ENCODE data around the gene LDHAL6A. TPM values are rescaled to one million over a fixed set of nuclear protein-coding genes. Genes with fewer than 3 reads are reported as not detected.

LDHAL6A gene
- polyA plus RNA-seq, 1 donor from 2014 or later, result not detected

GRCh38 chr11:18429332-18429731 is 26.3 kb upstream of the LDHAL6A start:
- Histone ChIP-seq H3F3A (ENCODE audit: insufficient read depth, low read length, poor library complexity, severe bottlenecking) (no peaks in the 10 kb centered on the region), H3K4me3 (ENCODE audit: low read length) (no peak overlapping the region), H3K36me3 (ENCODE audit: insufficient read depth, low read length) (no peaks in the 10 kb centered on the region), H2AFZ (ENCODE audit: low read depth, low read length) (no peak overlapping the region), H3K9me2 (ENCODE audit: insufficient read depth, low read length) (no peaks in the 10 kb centered on the region), H3K9ac (ENCODE audit: low read length) (no peak overlapping the region), H3K4me2 (ENCODE audit: low read length) (no peak overlapping the region), H3K79me2 (replicated peaks; ENCODE audit: insufficient read depth, low read length) (no peaks in the 10 kb centered on the region), H3K27me3 (ENCODE audit: insufficient read depth, low read depth, low read length) (no peaks in the 10 kb centered on the region), H3K9me3 (ENCODE audit: low read length) (no peaks in the 10 kb centered on the region), H4K20me1 (ENCODE audit: insufficient read depth) (no peaks in the 10 kb centered on the region), H3K27ac (ENCODE audit: low read length) (no peak overlapping the region)
- no peak for TF ChIP-seq POLR2AphosphoS5 (IDR thresholded peaks at IDR 0.05)
- TF ChIP-seq EP300 (conservative IDR thresholded peaks at IDR 0.05; ENCODE audit: poor library complexity, severe bottlenecking), result no peak
- TF ChIP-seq MXI1 (conservative IDR thresholded peaks at IDR 0.05; ENCODE audit: poor library complexity, severe bottlenecking), result no peak
- no peak for TF ChIP-seq CTCF (IDR thresholded peaks at IDR 0.05; ENCODE audit: poor library complexity, severe bottlenecking)

GRCh38 chr11:18438691-18439090 is 17.0 kb upstream of the LDHAL6A start:
- Histone ChIP-seq H2AFZ (ENCODE audit: low read depth, low read length) (no peak overlapping the region), H3K4me2 (ENCODE audit: low read length) (no peak overlapping the region), H3K9ac (ENCODE audit: low read length) (no peak overlapping the region), H3K27ac (ENCODE audit: low read length) (no peak overlapping the region), H3K9me2 (ENCODE audit: insufficient read depth, low read length) (no peaks in the 10 kb centered on the region), H3K9me3 (ENCODE audit: low read length) (no peaks in the 10 kb centered on the region), H3K4me3 (ENCODE audit: low read length) (no peak overlapping the region), H4K20me1 (ENCODE audit: insufficient read depth) (no peaks in the 10 kb centered on the region), H3K79me2 (replicated peaks; ENCODE audit: insufficient read depth, low read length) (no peaks in the 10 kb centered on the region), H3K36me3 (ENCODE audit: insufficient read depth, low read length) (no peaks in the 10 kb centered on the region), H3F3A (ENCODE audit: insufficient read depth, low read length, poor library complexity, severe bottlenecking) (no peaks in the 10 kb centered on the region), H3K27me3 (ENCODE audit: insufficient read depth, low read depth, low read length) (no peaks in the 10 kb centered on the region)
- TF ChIP-seq SMC3 (conservative IDR thresholded peaks at IDR 0.05; ENCODE audit: poor library complexity) (no peak), TAF1 (IDR thresholded peaks at IDR 0.05; ENCODE audit: low read depth) (no peak), POLR2AphosphoS5 (IDR thresholded peaks at IDR 0.05) (no peak), EP300 (conservative IDR thresholded peaks at IDR 0.05; ENCODE audit: poor library complexity, severe bottlenecking) (no peak), REST (IDR thresholded peaks at IDR 0.05; ENCODE audit: borderline replicate concordance) (no peak)

DNA sequence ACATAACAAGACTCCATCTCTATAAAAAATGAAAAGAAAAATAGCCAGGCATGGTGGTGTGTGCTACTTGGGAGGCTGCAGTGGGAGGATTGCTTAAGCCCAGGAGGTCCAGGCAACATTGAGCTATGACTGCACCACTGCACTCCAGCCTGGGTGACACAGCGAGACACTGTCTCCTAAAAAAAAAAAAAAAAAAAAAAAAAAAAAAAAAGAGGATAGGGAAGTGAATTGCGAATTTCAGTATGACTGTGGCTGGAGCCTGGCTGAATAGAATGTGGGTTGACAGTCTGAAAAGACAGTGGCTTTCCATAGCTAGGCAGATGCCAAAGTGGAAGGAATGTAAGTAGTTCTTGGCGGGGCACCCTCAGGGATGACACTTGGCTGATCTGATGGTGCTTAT is 6.4 kb upstream of the LDHAL6A start:
- Histone ChIP-seq H3K27ac (ENCODE audit: low read length) (no peak overlapping the region), H3K79me2 (replicated peaks; ENCODE audit: insufficient read depth, low read length) (no peaks in the 10 kb centered on the region), H2AFZ (ENCODE audit: low read depth, low read length) (no peak overlapping the region), H3K4me3 (ENCODE audit: low read length) (no peak overlapping the region), H3K36me3 (ENCODE audit: insufficient read depth, low read length) (no peaks in the 10 kb centered on the region), H3F3A (ENCODE audit: insufficient read depth, low read length, poor library complexity, severe bottlenecking) (no peaks in the 10 kb centered on the region), H3K9me2 (ENCODE audit: insufficient read depth, low read length) (no peaks in the 10 kb centered on the region), H3K27me3 (ENCODE audit: insufficient read depth, low read depth, low read length) (no peaks in the 10 kb centered on the region), H3K9me3 (ENCODE audit: low read length) (no peaks in the 10 kb centered on the region), H4K20me1 (ENCODE audit: insufficient read depth) (no peaks in the 10 kb centered on the region), H3K9ac (ENCODE audit: low read length) (no peak overlapping the region), H3K4me2 (ENCODE audit: low read length) (no peak overlapping the region)
- no peak for TF ChIP-seq MXI1 (conservative IDR thresholded peaks at IDR 0.05; ENCODE audit: poor library complexity, severe bottlenecking)
- TF ChIP-seq EZH2 (IDR thresholded peaks at IDR 0.05; ENCODE audit: borderline replicate concordance, insufficient read depth, low read length, poor library complexity, severe bottlenecking), result no peak

All from neural cell (in vitro differentiated cells).